Natural killer cell (primary cell): ENCODE data around the gene PYGM. TPM values are rescaled to one million over a fixed set of nuclear protein-coding genes. Genes with fewer than 3 reads are reported as not detected.
"Not testable (repeated sequence)": the region's sequence is repeated elsewhere in the genome, so short reads cannot be mapped to it uniquely, and the experiment has no call there.

ENCODE experiments used
- ATAC-seq, 3 donors: fragments of 150-1000 bp in 2 of 3; fragments of 200-7000 bp in 1 of 3; cut with Tn5 transposase; 1 replicate in 1 of 3; 2 replicates in 2 of 3; pipeline ENCODE4 v1.10.0; 2021; ENCODE audit warnings: mild to moderate bottlenecking in 2 of 3, moderate library complexity in 2 of 3
- DNase-seq, 2 donors: peaks; one replicate each; pipeline versions ENCODE4 v3.0.0 to v3.0.0-alpha.2; 2013 to 2021; ENCODE audit warnings: mixed read lengths in 1 of 2
- H3K27ac ChIP-seq: one replicate; pipeline ENCODE4 v1.5.1; 2013; ENCODE audit warnings: mild to moderate bottlenecking, low read length
- H3K27me3 ChIP-seq: one replicate; pipeline ENCODE4 v1.6.1; 2013; ENCODE audit warnings: low read length; ENCODE audit not compliant: control insufficient read depth, insufficient read depth
- H3K36me3 ChIP-seq: one replicate; pipeline ENCODE4 v1.6.1; 2013; ENCODE audit warnings: low read length; ENCODE audit not compliant: control insufficient read depth, insufficient read depth
- H3K4me1 ChIP-seq: one replicate; pipeline ENCODE4 v1.6.1; 2013; ENCODE audit warnings: low read length; ENCODE audit not compliant: control insufficient read depth, insufficient read depth
- H3K4me3 ChIP-seq: one replicate; pipeline ENCODE4 v1.5.1; 2013; ENCODE audit warnings: low read length
- H3K9me3 ChIP-seq: one replicate; pipeline ENCODE4 v1.6.1; 2013; ENCODE audit warnings: low read length; ENCODE audit not compliant: control insufficient read depth, insufficient read depth
- H3K27ac Mint-ChIP-seq, 2 donors: one replicate each; pipeline ENCODE4 v1.8.0; 2022; ENCODE audit warnings: mild to moderate bottlenecking in 2 of 2, mixed read lengths in 2 of 2, moderate library complexity in 1 of 2
- H3K27me3 Mint-ChIP-seq, 2 donors: one replicate each; pipeline ENCODE4 v1.8.0; 2022; ENCODE audit warnings: low read depth in 2 of 2, mixed read lengths in 2 of 2
- H3K36me3 Mint-ChIP-seq: one replicate; pipeline ENCODE4 v1.8.0; 2022; ENCODE audit warnings: mixed read lengths
- H3K4me1 Mint-ChIP-seq, 2 donors: one replicate each; pipeline ENCODE4 v1.8.0; 2022; ENCODE audit warnings: mixed read lengths in 2 of 2
- H3K4me3 Mint-ChIP-seq: one replicate; pipeline ENCODE4 v1.8.0; 2022; ENCODE audit warnings: mild to moderate bottlenecking, moderate library complexity, mixed read lengths
- H3K9me3 Mint-ChIP-seq, 2 donors: one replicate each; pipeline ENCODE4 v1.8.0; 2022; ENCODE audit warnings: mixed read lengths in 2 of 2
- CTCF ChIP-seq: fragments of 200-600 bp; IDR thresholded peaks from one replicate; pipeline ENCODE4 v1.8.0; 2022; ENCODE audit warnings: antibody characterized with exemption
- WGBS: methylation state at CpG from one replicate; pipeline ENCODE4 v1.1.7; 2013; ENCODE audit warnings: missing lambda C conversion rate; ENCODE audit not compliant: insufficient coverage; 5-methylcytosine and 5-hydroxymethylcytosine counted together
- intact Hi-C: fragments of 100-400 bp; cut with micrococcal nuclease; formaldehyde crosslinking; loops from one replicate; pipeline ENCODE4 v1.14.2; 2022
- total RNA-seq, 4 donors: library from RNA; stranded (reverse); fragments of 120-200 nt in 1 of 4; gene quantifications; one replicate each; pipeline versions ENCODE4 v1.2.3 to v1.2.4, GENCODE V29; 2013 to 2022

Gene PYGM
- total RNA-seq, 3 donors from 2014 or later (not counting 1 experiment from before 2014, with no cell fraction given), result 4.1 to 8.4 (median 6.1) TPM

GRCh38 chr11:64705501-64705900 lies 54.3 kb downstream of the PYGM start:
- Mint-ChIP-seq H3K4me1 (peaks cover 0 to 6% of the 10 kb centered on the region in 2 donors), H3K4me3 (no peak overlapping the region), H3K9me3 (no peaks in the 10 kb centered on the region), H3K27me3 (peaks cover 15 to 25% of the 10 kb centered on the region in 2 donors), H3K36me3 (no peaks in the 10 kb centered on the region), H3K27ac (no peak overlapping the region)
- Histone ChIP-seq H3K36me3 (no peaks in the 10 kb centered on the region), H3K4me1 (no peaks in the 10 kb centered on the region), H3K27me3 (no peaks in the 10 kb centered on the region), H3K9me3 (no peaks in the 10 kb centered on the region), H3K4me3 (no peak overlapping the region), H3K27ac (no peak overlapping the region)
- no peak for DNase-seq
- intact Hi-C loops, result no loop called here
- no peak for TF ChIP-seq CTCF
- WGBS, result 72% methylated on average over 2 of the region's 2 CpGs
- ATAC-seq, result no peak

GRCh38 chr11:64703048-64703447 lies 56.7 kb downstream of the PYGM start:
- DNase-seq, result no peak
- H3K9me3 Mint-ChIP-seq, result no peaks in the 10 kb centered on the region
- no peak overlapping the region for H3K27ac ChIP-seq
- WGBS, result 100% methylated on average over 2 of the region's 2 CpGs
- H3K27ac Mint-ChIP-seq, result no peak overlapping the region
- no peaks in the 10 kb centered on the region for H3K27me3 ChIP-seq
- TF ChIP-seq CTCF, result no peak
- no peak for ATAC-seq
- H3K36me3 ChIP-seq, result no peaks in the 10 kb centered on the region
- intact Hi-C loops, result no loop called here
- peaks cover 0 to 6% of the 10 kb centered on the region in 2 donors for H3K4me1 Mint-ChIP-seq
- H3K9me3 ChIP-seq, result no peaks in the 10 kb centered on the region
- no peak overlapping the region for H3K4me3 ChIP-seq
- no peaks in the 10 kb centered on the region for H3K36me3 Mint-ChIP-seq
- no peak overlapping the region for H3K4me3 Mint-ChIP-seq
- H3K4me1 ChIP-seq, result no peaks in the 10 kb centered on the region
- H3K27me3 Mint-ChIP-seq, result peaks cover 11 to 19% of the 10 kb centered on the region in 2 donors

GRCh38 chr11:64701956-64702355 lies 57.8 kb downstream of the PYGM start:
- H3K4me1 ChIP-seq, H3K9me3 ChIP-seq, intact Hi-C loops, H3K4me3 Mint-ChIP-seq, H3K9me3 Mint-ChIP-seq, H3K4me1 Mint-ChIP-seq, H3K4me3 ChIP-seq, H3K36me3 Mint-ChIP-seq, H3K36me3 ChIP-seq, ATAC-seq, H3K27ac Mint-ChIP-seq, H3K27ac ChIP-seq, DNase-seq, H3K27me3 ChIP-seq: not testable (repeated sequence)
- peaks cover 11 to 18% of the 10 kb centered on the region in 2 donors for H3K27me3 Mint-ChIP-seq
- WGBS, result 94% methylated on average over 23 of the region's 29 CpGs

GRCh38 chr11:64698427-64698826 lies 61.3 kb downstream of the PYGM start:
- Histone ChIP-seq H3K9me3 (no peaks in the 10 kb centered on the region), H3K4me1 (no peaks in the 10 kb centered on the region), H3K4me3 (no peak overlapping the region), H3K36me3 (no peaks in the 10 kb centered on the region), H3K27ac (no peak overlapping the region), H3K27me3 (no peaks in the 10 kb centered on the region)
- no peak for DNase-seq
- 100% methylated on average over 1 of the region's 1 CpG for WGBS
- intact Hi-C loops, result no loop called here
- Mint-ChIP-seq H3K36me3 (no peaks in the 10 kb centered on the region), H3K27ac (no peak overlapping the region), H3K9me3 (no peaks in the 10 kb centered on the region), H3K27me3 (peaks cover 16 to 17% of the 10 kb centered on the region in 2 donors), H3K4me3 (no peak overlapping the region), H3K4me1 (no peaks in the 10 kb centered on the region)
- TF ChIP-seq CTCF, result no peak
- ATAC-seq, result no peak
